Vagina (tissue), 2 donors: Measurements from ENCODE around the gene QRICH1.

Experiments used
- CTCF ChIP-seq, 3 experiments: fragments of 450-650 bp in 2 of 3; fragments of 200-600 bp in 1 of 3; sonication (generic) in 1 of 3; IDR thresholded peaks; one replicate each; pipeline ENCODE4 v1.5.1; 2017 to 2019; ENCODE audit warnings: antibody characterized with exemption in 3 of 3, mild to moderate bottlenecking in 2 of 3, moderate library complexity in 2 of 3
- POLR2A ChIP-seq, 2 donors: fragments of 450-650 bp; IDR thresholded peaks; one replicate each; pipeline ENCODE4 v1.6.1; 2017; ENCODE audit warnings: antibody characterized with exemption in 2 of 2, mild to moderate bottlenecking in 2 of 2, moderate library complexity in 2 of 2
- POLR2AphosphoS5 ChIP-seq, 2 donors: sonication (generic); formaldehyde crosslinking; IDR thresholded peaks; one replicate each; pipeline ENCODE4 v1.9.0; 2017; ENCODE audit warnings: antibody characterized with exemption in 2 of 2, mild to moderate bottlenecking in 2 of 2, low read depth in 1 of 2; ENCODE audit not compliant: insufficient read depth in 1 of 2

- TF ChIP-seq POLR2AphosphoS5 (IDR thresholded peaks at IDR 0.05; ENCODE audit: insufficient read depth in 1 of 2, low read depth in 1 of 2) (no peak), CTCF (IDR thresholded peaks at IDR 0.05) (no peak), POLR2A (IDR thresholded peaks at IDR 0.05) (no peak)
These were observed 80.6 kb downstream of the QRICH1 start for GRCh38 chr3:49013113-49013737.
